ACC112 (cell line): ENCODE results near the gene RNF225.

Experiments
- H2AFZ ChIP-seq: fragments of 200-600 bp; sonication (generic); one replicate; pipeline ENCODE4 v1.6.0; 2017; ENCODE audit warnings: antibody characterized with exemption, low read length; ENCODE audit not compliant: unreplicated experiment
- H3K27ac ChIP-seq: fragments of 200-600 bp; sonication (generic); 2 replicates; pipeline ENCODE4 v1.5.1; 2014; ENCODE audit warnings: low read depth, mild to moderate bottlenecking, antibody characterized with exemption, low read length, moderate library complexity
- H3K27me3 ChIP-seq: fragments of 200-600 bp; sonication (generic); 2 replicates; pipeline ENCODE4 v1.6.1; 2014; ENCODE audit warnings: mild to moderate bottlenecking, antibody characterized with exemption, low read length, moderate library complexity, mixed read lengths; ENCODE audit not compliant: insufficient read depth
- H3K36me3 ChIP-seq: fragments of 200-600 bp; sonication (generic); 2 replicates; pipeline ENCODE4 v1.6.1; 2016; ENCODE audit warnings: mild to moderate bottlenecking, antibody characterized with exemption, low read length, moderate library complexity, mixed read lengths; ENCODE audit not compliant: insufficient read depth
- H3K4me1 ChIP-seq: fragments of 200-600 bp; sonication (generic); one replicate; pipeline ENCODE4 v1.6.1; 2016; ENCODE audit warnings: low read length, mixed read lengths; ENCODE audit not compliant: insufficient read depth, unreplicated experiment, control insufficient read depth
- H3K4me3 ChIP-seq: fragments of 200-600 bp; sonication (generic); 2 replicates; pipeline ENCODE4 v1.5.1; 2014; ENCODE audit warnings: mild to moderate bottlenecking, low read depth, low read length
- H3K79me2 ChIP-seq: fragments of 200-600 bp; sonication (generic); one replicate; pipeline ENCODE4 v1.6.0; 2016; ENCODE audit warnings: low read length; ENCODE audit not compliant: control insufficient read depth, unreplicated experiment, insufficient read depth

RNF225 gene

GRCh38 chr19:58394821-58395219 is 636 bp upstream of the RNF225 start:
- Histone ChIP-seq H3K4me1 (no peaks in the 10 kb centered on the region), H2AFZ (no peak overlapping the region), H3K27ac (no peak overlapping the region)

DNA sequence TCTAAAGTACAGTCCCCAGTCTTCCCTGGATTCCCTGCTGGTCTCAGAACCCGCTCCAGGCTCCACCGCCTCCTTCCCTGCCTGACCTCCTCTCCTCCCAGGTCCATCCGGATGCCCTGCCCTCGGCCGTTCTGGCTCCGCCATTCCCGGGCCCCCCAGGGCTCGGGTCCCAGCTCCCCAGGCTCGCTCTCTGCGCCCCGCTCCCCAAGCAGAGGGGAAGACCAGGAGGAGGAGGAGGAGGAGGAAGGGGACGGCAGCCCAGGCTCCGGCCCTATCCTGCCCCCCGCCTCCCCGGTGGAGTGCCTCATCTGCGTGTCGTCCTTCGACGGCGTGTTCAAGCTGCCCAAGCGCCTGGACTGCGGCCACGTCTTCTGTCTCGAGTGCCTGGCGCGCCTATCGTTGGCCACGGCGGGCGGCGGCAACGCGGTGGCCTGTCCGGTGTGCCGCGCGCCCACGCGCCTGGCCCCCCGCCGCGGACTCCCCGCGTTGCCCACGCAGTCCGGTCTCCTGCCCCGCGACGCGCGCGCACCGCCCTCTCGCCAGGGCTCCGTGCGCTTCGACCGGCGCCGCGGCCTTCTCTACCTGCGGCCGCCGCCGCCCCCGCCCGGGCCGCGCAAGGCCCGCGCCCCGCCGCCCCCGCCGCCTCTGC is 647 bp downstream of the RNF225 start:
- H2AFZ ChIP-seq = no peak overlapping the region
- peaks cover 5% of the 10 kb centered on the region for H3K79me2 ChIP-seq
- no peak overlapping the region for H3K4me3 ChIP-seq
- no peak overlapping the region for H3K27ac ChIP-seq
- 0 out of 2 replicates have a peak, but pooled peaks cover 3% of the 10 kb centered on the region for H3K36me3 ChIP-seq
- no peaks in the 10 kb centered on the region for H3K27me3 ChIP-seq
- H3K4me1 ChIP-seq = no peaks in the 10 kb centered on the region

More at GRCh38 chr19:58394821-58395219, 636 bp upstream of the RNF225 start:
- H3K27me3 ChIP-seq = no peaks in the 10 kb centered on the region
- H3K79me2 ChIP-seq = peaks cover 15% of the 10 kb centered on the region
- H3K4me3 ChIP-seq = no peak overlapping the region
- H3K36me3 ChIP-seq = 0 out of 2 replicates have a peak, but pooled peaks cover 8% of the 10 kb centered on the region

DNA sequence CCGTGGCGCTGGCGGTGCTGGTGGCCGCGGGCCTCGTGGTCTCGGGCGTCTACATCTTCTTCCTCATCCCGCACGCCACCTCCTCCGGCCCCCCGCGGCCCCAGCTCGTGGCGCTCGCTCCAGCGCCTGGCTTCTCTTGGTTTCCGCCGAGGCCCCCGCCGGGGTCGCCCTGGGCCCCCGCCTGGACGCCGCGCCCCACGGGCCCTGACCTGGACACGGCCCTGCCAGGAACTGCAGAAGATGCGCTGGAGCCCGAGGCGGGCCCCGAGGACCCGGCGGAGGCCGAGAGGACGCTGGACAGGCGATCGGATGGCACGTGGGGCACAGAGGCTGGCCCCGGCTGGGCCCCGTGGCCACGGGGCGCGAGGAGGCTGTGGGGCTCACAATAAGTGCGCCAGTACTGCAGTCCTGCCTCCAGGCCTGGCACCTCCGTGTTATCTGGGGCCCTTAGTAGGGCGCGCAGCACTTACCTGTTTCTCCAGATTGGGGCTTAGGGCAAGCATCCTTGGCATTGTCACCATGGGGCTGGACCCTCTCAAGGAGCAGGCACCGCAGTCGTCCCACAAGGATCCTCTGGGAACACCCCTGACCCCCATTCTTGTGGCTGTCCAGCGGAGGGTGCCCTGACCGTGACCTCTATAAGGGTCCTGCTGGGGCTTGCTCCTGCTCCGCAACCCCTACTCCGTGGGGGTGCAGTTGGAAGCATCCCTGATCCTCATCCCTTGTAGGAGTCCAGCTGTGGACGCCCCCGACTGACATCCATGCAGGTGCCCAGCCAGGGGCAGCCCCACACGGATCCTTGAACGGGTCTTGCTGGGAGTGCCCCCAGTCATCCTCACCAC is 1.5 kb downstream of the RNF225 start:
- Histone ChIP-seq H3K27ac (no peak overlapping the region), H2AFZ (no peak overlapping the region), H3K4me3 (no peak overlapping the region), H3K79me2 (peaks cover 4% of the 10 kb centered on the region), H3K27me3 (no peaks in the 10 kb centered on the region), H3K4me1 (peaks cover under 1% of the 10 kb centered on the region), H3K36me3 (0 out of 2 replicates have a peak, but pooled peaks cover 3% of the 10 kb centered on the region)

GRCh38 chr19:58397533-58398037 is 2.1 kb downstream of the RNF225 start:
- Histone ChIP-seq H3K36me3 (0 out of 2 replicates have a peak, but pooled peaks cover 3% of the 10 kb centered on the region), H3K27me3 (no peaks in the 10 kb centered on the region), H3K79me2 (peaks cover under 1% of the 10 kb centered on the region), H3K4me1 (peaks cover 4% of the 10 kb centered on the region), H2AFZ (no peak overlapping the region), H3K27ac (no peak overlapping the region), H3K4me3 (no peak overlapping the region)

- H3K27ac ChIP-seq = no peak overlapping the region
- 0 out of 2 replicates have a peak, but pooled peaks cover 3% of the 10 kb centered on the region for H3K36me3 ChIP-seq
- H3K4me1 ChIP-seq = peaks cover 4% of the 10 kb centered on the region
- H3K79me2 ChIP-seq = no peaks in the 10 kb centered on the region
- H3K27me3 ChIP-seq = no peaks in the 10 kb centered on the region
- no peak overlapping the region for H3K4me3 ChIP-seq
- no peak overlapping the region for H2AFZ ChIP-seq
Observed at GRCh38 chr19:58398087-58398486, 2.6 kb downstream of the RNF225 start.

- Histone ChIP-seq H3K79me2 (no peaks in the 10 kb centered on the region), H3K27ac (no peak overlapping the region), H3K4me3 (no peak overlapping the region), H2AFZ (no peak overlapping the region), H3K36me3 (0 out of 2 replicates have a peak, but pooled peaks cover 3% of the 10 kb centered on the region), H3K4me1 (peaks cover 4% of the 10 kb centered on the region), H3K27me3 (no peaks in the 10 kb centered on the region)
Observed at GRCh38 chr19:58398545-58398944, 3.1 kb downstream of the RNF225 start.

- H3K27ac ChIP-seq = no peak overlapping the region
- H3K4me3 ChIP-seq = peak overlapping the region; percentile 84; the same call in 1 of the 2 replicates
- no peaks in the 10 kb centered on the region for H3K36me3 ChIP-seq
- H3K27me3 ChIP-seq = no peaks in the 10 kb centered on the region
- H3K4me1 ChIP-seq = peaks cover 4% of the 10 kb centered on the region
- no peaks in the 10 kb centered on the region for H3K79me2 ChIP-seq
- no peak overlapping the region for H2AFZ ChIP-seq
Observed at GRCh38 chr19:58399903-58400302, 4.4 kb downstream of the RNF225 start.

GRCh38 chr19:58400316-58400915 is 5.0 kb downstream of the RNF225 start:
- Histone ChIP-seq H3K4me3 (peak overlapping the region; percentile 84), H3K27me3 (no peaks in the 10 kb centered on the region), H3K36me3 (no peaks in the 10 kb centered on the region), H3K27ac (no peak overlapping the region), H3K4me1 (peaks cover 4% of the 10 kb centered on the region), H3K79me2 (no peaks in the 10 kb centered on the region), H2AFZ (peak overlapping the region; percentile 56)

DNA sequence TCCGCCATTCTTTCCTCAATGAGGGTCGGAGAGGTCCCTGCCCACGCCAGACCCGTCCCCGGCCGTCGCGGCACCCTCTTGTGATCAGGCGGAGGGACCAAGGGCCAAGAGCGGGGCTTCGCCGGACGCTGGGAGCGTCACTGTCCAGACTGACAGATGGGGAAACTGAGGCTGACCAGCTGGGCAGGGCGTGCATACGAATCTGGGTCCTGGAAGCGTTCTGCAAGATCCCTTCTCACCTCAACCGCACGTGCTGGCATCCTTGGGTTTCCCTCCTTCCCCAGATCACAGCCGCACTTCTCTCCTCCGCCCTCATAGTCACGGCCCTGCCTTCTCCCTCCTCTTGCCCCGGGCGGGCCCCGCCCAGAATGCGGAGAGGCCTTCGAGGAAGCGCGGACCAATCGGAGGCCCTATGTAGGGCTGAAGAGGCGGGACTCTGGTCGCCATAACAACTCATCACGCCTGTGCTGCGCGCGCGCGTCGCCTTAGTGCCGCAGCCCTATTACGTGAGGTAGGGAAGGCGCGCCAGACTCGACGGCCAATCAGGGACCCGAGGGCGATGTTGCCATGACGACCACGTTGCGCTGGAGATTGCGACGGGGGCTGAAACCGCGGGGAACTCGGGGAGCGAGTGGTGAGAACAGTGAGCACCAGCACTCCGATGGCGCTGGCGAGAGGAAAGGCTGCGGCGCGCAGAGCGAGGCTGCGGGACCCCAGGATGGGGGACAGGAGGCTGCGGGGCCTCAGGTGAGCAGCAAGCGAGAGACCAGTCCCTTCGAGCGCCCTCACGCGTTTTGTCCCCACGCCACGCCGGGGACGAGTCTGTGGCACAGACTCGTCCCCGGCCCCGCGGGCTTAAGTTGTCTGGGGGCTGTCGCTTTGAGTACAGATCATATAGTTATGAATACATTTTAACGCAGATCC is 5.7 kb downstream of the RNF225 start:
- H3K27me3 ChIP-seq = no peaks in the 10 kb centered on the region
- no peaks in the 10 kb centered on the region for H3K79me2 ChIP-seq
- no peaks in the 10 kb centered on the region for H3K36me3 ChIP-seq
- no peak overlapping the region for H3K27ac ChIP-seq
- H3K4me3 ChIP-seq = peak overlapping the region; percentile 84
- peaks cover 4% of the 10 kb centered on the region for H3K4me1 ChIP-seq
- H2AFZ ChIP-seq = peak overlapping the region; percentile 68
